ENCODE measurements around the gene CNPPD1. TPM values are rescaled to one million over a fixed set of nuclear protein-coding genes. Genes with fewer than 3 reads are reported as not detected.

Gene CNPPD1
- total RNA-seq, 1 experiment from 2014 or later = 38.2 TPM

DNA sequence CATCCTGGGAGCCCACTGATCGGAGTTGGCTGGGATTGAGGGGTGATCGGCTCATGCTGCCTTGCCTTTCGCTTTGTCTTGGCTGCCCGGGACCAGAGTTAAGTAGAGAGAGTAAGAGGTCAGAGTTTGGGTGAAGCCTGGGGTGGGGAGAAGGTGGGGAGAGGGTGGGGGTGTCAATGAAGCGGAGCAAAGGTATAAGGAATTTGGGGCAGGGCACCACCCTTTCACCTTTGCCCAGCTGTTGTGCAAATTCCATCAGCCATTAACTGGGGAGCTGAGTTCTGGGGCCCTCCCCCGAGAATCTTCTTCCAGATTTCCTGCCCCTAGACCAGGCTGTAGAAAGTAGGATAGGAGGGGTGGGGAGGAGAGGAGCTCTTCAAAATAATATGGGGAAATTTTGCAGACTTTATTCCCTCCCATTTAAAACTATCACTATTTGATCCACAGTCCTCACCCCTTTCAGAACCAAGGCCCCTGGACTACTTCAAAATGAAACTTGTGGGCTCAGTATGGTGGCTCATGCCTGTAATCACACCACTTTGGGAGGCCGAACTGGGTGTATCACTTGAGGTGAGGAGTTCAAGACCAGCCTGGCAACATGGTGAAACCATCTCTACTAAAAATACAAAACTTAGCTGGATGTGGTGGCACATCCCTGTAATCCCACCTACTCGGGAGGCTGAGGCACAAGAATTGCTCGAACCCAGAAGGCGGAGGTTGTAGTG, 6.6 kb downstream of the CNPPD1 start, which contains the start of gene SLC23A3:
TSS of gene SLC23A3 (minus strand) at position 100 of the 725 bp plus-strand sequence. CDS start at position 55, 45 bp downstream.
- no peak within 1 kb of the TSS for H3K4me3 ChIP-seq (ENCODE audit: low read length)
- no peak within 1 kb of the TSS for H3K9ac ChIP-seq (ENCODE audit: low read length)
- no peaks in the 10 kb centered on the region for H3K27me3 ChIP-seq (ENCODE audit: low read length)
- H3K4me1 ChIP-seq (ENCODE audit: insufficient read depth, low read length) = no peaks in the 10 kb centered on the region
- no peak within 1 kb of the TSS for H3K4me2 ChIP-seq (ENCODE audit: low read length)
- POLR2A ChIA-PET (ENCODE audit: unreplicated experiment) = no interaction called here
- H2AFZ ChIP-seq (ENCODE audit: low read length) = no peak within 1 kb of the TSS
- intact Hi-C loops (cut with micrococcal nuclease) = loop anchor here (10.0 kb wide), 1 partner anchor 215 kb away; the partner anchor contains the start of gene DNPEP
- BruUV-seq (replicated peaks) = no TSS peak
- H3F3A ChIP-seq (ENCODE audit: low read length, unreplicated experiment) = no peaks in the 10 kb centered on the region
- peaks cover 10% of the 10 kb centered on the region; the same call in 1 of the 2 replicates for H3K79me2 ChIP-seq (ENCODE audit: low read length)
- TF ChIP-seq, protein P1, sequence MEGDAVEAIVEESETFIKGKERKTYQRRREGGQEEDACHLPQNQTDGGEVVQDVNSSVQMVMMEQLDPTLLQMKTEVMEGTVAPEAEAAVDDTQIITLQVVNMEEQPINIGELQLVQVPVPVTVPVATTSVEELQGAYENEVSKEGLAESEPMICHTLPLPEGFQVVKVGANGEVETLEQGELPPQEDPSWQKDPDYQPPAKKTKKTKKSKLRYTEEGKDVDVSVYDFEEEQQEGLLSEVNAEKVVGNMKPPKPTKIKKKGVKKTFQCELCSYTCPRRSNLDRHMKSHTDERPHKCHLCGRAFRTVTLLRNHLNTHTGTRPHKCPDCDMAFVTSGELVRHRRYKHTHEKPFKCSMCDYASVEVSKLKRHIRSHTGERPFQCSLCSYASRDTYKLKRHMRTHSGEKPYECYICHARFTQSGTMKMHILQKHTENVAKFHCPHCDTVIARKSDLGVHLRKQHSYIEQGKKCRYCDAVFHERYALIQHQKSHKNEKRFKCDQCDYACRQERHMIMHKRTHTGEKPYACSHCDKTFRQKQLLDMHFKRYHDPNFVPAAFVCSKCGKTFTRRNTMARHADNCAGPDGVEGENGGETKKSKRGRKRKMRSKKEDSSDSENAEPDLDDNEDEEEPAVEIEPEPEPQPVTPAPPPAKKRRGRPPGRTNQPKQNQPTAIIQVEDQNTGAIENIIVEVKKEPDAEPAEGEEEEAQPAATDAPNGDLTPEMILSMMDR (conservative IDR thresholded peaks at IDR 0.05; ENCODE audit: low read depth, low read length) = no peak
- TF ChIP-seq EZH2phosphoT487 (IDR thresholded peaks at IDR 0.05; ENCODE audit: borderline replicate concordance, low read length) (no peak), EZH2 (IDR thresholded peaks at IDR 0.05; ENCODE audit: low read length, unreplicated experiment) (no peak)
- H3K9me2 ChIP-seq (replicated peaks; ENCODE audit: low read length) = no peaks in the 10 kb centered on the region
- H3K9me3 ChIP-seq (ENCODE audit: low read length) = no peaks in the 10 kb centered on the region
- no peak within 1 kb of the TSS for H3K27ac ChIP-seq (ENCODE audit: low read length)
- CTCF ChIA-PET = no interaction called here
- peaks cover 11% of the 10 kb centered on the region; the same call in 1 of the 2 replicates for H3K36me3 ChIP-seq (ENCODE audit: low read depth, low read length)
- no peak for DNase-seq
- no peaks in the 10 kb centered on the region for H4K20me1 ChIP-seq (ENCODE audit: low read length)
- no peak for ATAC-seq

DNA sequence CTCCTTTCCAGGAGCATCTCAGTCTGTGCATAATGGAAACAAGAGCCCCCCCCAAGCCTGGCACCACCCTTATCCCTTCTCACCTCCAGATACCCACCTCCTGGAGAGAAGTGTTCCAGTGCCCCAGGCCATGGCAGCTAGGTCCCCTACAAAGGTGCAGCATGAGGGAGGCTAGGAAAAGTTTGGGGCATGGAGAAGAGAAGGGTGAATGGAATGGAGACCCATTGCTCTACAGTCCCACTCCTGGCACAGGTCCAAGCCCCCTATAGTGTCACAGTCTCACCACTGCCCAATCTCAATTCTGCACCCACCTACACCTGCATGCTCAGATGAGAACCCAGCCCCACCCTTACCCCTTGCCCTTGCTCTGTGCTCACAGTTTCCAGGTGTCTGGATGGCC, 7.8 kb downstream of the CNPPD1 start:
- intact Hi-C loops (cut with micrococcal nuclease) = loop anchor here (10.0 kb wide), 1 partner anchor 216 kb away; the partner anchor contains the start of gene DNPEP
- Histone ChIP-seq H3K36me3 (ENCODE audit: low read depth, low read length) (peaks cover under 1% of the 10 kb centered on the region; the same call in 1 of the 2 replicates), H3K27me3 (ENCODE audit: low read length) (no peaks in the 10 kb centered on the region), H3F3A (ENCODE audit: low read length, unreplicated experiment) (no peaks in the 10 kb centered on the region), H3K9me2 (replicated peaks; ENCODE audit: low read length) (no peaks in the 10 kb centered on the region), H3K9ac (ENCODE audit: low read length) (no peak overlapping the region), H3K4me1 (ENCODE audit: insufficient read depth, low read length) (no peaks in the 10 kb centered on the region), H3K79me2 (ENCODE audit: low read length) (no peaks in the 10 kb centered on the region), H2AFZ (ENCODE audit: low read length) (no peak overlapping the region), H3K9me3 (ENCODE audit: low read length) (no peaks in the 10 kb centered on the region), H3K27ac (ENCODE audit: low read length) (no peak overlapping the region), H3K4me2 (ENCODE audit: low read length) (no peak overlapping the region), H4K20me1 (ENCODE audit: low read length) (no peaks in the 10 kb centered on the region), H3K4me3 (ENCODE audit: low read length) (no peak overlapping the region)
- POLR2A ChIA-PET (ENCODE audit: unreplicated experiment) = no interaction called here
- TF ChIP-seq, protein P1 (conservative IDR thresholded peaks at IDR 0.05; ENCODE audit: low read depth, low read length) = no peak
- TF ChIP-seq EZH2 (IDR thresholded peaks at IDR 0.05; ENCODE audit: low read length, unreplicated experiment) = no peak
- no peak for TF ChIP-seq EZH2phosphoT487 (IDR thresholded peaks at IDR 0.05; ENCODE audit: borderline replicate concordance, low read length)
- no peak for DNase-seq
- CTCF ChIA-PET = no interaction called here
- no peak for ATAC-seq
- no TSS peak for BruUV-seq (replicated peaks)

DNA sequence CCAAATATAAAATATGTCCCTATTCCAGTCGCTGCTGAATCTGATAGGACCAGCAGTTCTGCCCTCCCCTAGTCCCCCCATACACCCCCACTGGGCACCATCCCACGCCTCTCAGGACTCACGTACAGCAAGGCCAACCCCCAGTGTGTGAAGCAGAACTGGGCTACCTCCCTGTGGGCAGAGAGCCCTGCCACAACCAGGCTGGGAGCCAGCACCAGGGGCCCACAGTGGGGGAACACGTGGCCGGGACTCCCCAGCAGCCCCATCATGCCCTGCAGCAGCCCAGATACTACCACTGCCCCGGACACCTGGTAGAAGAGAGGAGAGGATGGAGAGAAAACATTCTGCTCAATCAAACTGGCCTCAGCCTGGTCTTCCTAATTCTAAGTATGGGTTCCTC, 8.2 kb downstream of the CNPPD1 start:
- Histone ChIP-seq H2AFZ (ENCODE audit: low read length) (no peak overlapping the region), H3K9me2 (replicated peaks; ENCODE audit: low read length) (no peaks in the 10 kb centered on the region), H3K79me2 (ENCODE audit: low read length) (no peaks in the 10 kb centered on the region), H3F3A (ENCODE audit: low read length, unreplicated experiment) (no peaks in the 10 kb centered on the region), H3K9ac (ENCODE audit: low read length) (no peak overlapping the region), H4K20me1 (ENCODE audit: low read length) (no peaks in the 10 kb centered on the region), H3K4me1 (ENCODE audit: insufficient read depth, low read length) (no peaks in the 10 kb centered on the region), H3K4me2 (ENCODE audit: low read length) (no peak overlapping the region), H3K27ac (ENCODE audit: low read length) (no peak overlapping the region), H3K36me3 (ENCODE audit: low read depth, low read length) (no peaks in the 10 kb centered on the region; the same call in 1 of the 2 replicates), H3K9me3 (ENCODE audit: low read length) (no peaks in the 10 kb centered on the region), H3K27me3 (ENCODE audit: low read length) (no peaks in the 10 kb centered on the region), H3K4me3 (ENCODE audit: low read length) (no peak overlapping the region)
- ChIA-PET CTCF (no interaction called here), POLR2A (ENCODE audit: unreplicated experiment) (no interaction called here)
- TF ChIP-seq EZH2 (IDR thresholded peaks at IDR 0.05; ENCODE audit: low read length, unreplicated experiment) = no peak
- TF ChIP-seq EZH2phosphoT487 (IDR thresholded peaks at IDR 0.05; ENCODE audit: borderline replicate concordance, low read length) = no peak
- TF ChIP-seq, protein P1 (conservative IDR thresholded peaks at IDR 0.05; ENCODE audit: low read depth, low read length) = no peak
- intact Hi-C loops (cut with micrococcal nuclease) = loop anchor here (10.0 kb wide), 1 partner anchor 216 kb away; the partner anchor contains the start of gene DNPEP
- ATAC-seq = no peak
- peak; percentile 0 for DNase-seq
- no TSS peak for BruUV-seq (replicated peaks)
